ENCODE measurements around the gene HGS. TPM values are rescaled to one million over a fixed set of nuclear protein-coding genes. Genes with fewer than 3 reads are reported as not detected.

HGS gene
- total and polyA plus RNA-seq, 2 of the 4 experiments (the other 2 are of a cell fraction), result 52.5 to 137 TPM

DNA sequence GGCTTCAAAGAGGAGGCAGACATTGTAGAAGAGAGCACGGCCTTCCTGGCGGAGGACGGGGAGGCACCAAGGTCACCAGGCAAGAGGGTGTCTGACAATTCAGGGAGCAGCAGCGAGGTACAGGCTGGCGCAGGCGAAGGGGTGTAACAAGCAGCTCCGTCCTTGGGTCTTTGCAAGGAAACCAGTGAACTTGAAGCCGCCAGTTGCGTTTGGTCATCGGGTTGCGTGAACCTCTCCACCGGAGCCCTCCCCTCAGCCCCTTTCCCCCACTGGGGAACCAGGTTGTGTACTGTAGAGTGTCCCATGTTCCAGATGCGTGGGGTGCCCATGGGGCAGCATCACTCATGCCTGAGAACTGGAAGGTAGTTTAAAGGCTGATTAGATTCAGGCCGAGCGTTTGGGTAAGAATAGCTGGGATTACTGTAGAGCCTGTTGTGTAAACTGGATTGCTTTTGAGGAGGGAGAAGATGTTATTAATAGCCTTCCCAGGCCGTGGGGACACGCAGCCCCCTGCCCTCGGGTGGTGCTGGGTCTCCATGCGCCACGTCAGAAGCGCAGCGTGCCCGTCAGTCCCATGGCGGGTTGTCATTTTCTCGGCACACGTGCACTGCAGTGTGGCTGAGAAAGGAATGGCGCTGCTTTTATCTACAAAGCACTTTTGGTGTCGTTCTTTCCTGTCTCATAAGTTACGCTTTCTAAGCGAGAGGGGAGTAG lies 21.9 kb downstream of the HGS start:
- Histone ChIP-seq H3K27me3 (ENCODE audit: control insufficient read depth, insufficient read depth, low read length) (no peaks in the 10 kb centered on the region), H4K8ac (ENCODE audit: low read depth in 2 of 2, low read length in 2 of 2) (no peak overlapping the region), H3K9me1 (ENCODE audit: insufficient read depth, low read length) (peaks cover 3% of the 10 kb centered on the region; the same call in 1 of the 2 replicates), H3K18ac (ENCODE audit: low read depth, low read length) (no peak overlapping the region), H3K4ac (ENCODE audit: low read depth, low read length) (no peak overlapping the region), H3K79me1 (ENCODE audit: low read depth in 1 of 2, low read length in 2 of 2) (peaks cover 12 to 50% of the 10 kb centered on the region in 2 experiments), H3K27ac (ENCODE audit: insufficient read depth, low read length) (no peak overlapping the region), H3K56ac (ENCODE audit: extremely low read depth, insufficient read depth, low read length) (no peak overlapping the region), H3K23ac (ENCODE audit: low read depth, low read length) (no peak overlapping the region), H3K9ac (ENCODE audit: low read depth, low read length) (no peak overlapping the region), H2BK15ac (ENCODE audit: low read depth, low read length) (no peak overlapping the region), H4K91ac (ENCODE audit: insufficient read depth, low read depth, low read length) (no peak overlapping the region), H2BK120ac (ENCODE audit: low read depth, low read length) (no peak overlapping the region), H4K5ac (ENCODE audit: low read depth, low read length) (no peak overlapping the region), H2BK5ac (ENCODE audit: low read depth, low read length, poor library complexity, severe bottlenecking) (no peak overlapping the region), H3K4me3 (ENCODE audit: insufficient read depth, low read depth, low read length) (no peak overlapping the region), H3K9me3 (ENCODE audit: control insufficient read depth, insufficient read depth, low read length) (no peaks in the 10 kb centered on the region), H3K4me1 (ENCODE audit: control insufficient read depth, insufficient read depth, low read length) (peaks cover 10% of the 10 kb centered on the region), H3K36me3 (ENCODE audit: control insufficient read depth, insufficient read depth, low read length) (peaks cover 27% of the 10 kb centered on the region), H2AK9ac (replicated peaks; ENCODE audit: low read depth, low read length, poor library complexity) (no peak overlapping the region), H2BK20ac (ENCODE audit: low read depth, low read length) (no peak overlapping the region), H2AK5ac (ENCODE audit: low read depth, low read length) (no peak overlapping the region), H3K4me2 (ENCODE audit: low read depth, low read length) (no peak overlapping the region), H3K14ac (replicated peaks; ENCODE audit: low read depth, low read length) (no peak overlapping the region), H2AFZ (replicated peaks; ENCODE audit: low read length, poor library complexity) (peak overlapping the region; percentile 33), H4K20me1 (ENCODE audit: insufficient read depth, low read length) (peaks cover 25% of the 10 kb centered on the region)
- in situ Hi-C loops (cut with MboI; ENCODE audit: low sequenced_read_pairs), result no loop called here
- TF ChIP-seq FOS (IDR thresholded peaks at IDR 0.05; ENCODE audit: low read depth, low read length), result no peak
- TF ChIP-seq MAFK (IDR thresholded peaks at IDR 0.05; ENCODE audit: low read depth, low read length), result no peak
- TF ChIP-seq BHLHE40 (IDR thresholded peaks at IDR 0.05; ENCODE audit: low read depth, low read length), result no peak
- TF ChIP-seq, protein P1, sequence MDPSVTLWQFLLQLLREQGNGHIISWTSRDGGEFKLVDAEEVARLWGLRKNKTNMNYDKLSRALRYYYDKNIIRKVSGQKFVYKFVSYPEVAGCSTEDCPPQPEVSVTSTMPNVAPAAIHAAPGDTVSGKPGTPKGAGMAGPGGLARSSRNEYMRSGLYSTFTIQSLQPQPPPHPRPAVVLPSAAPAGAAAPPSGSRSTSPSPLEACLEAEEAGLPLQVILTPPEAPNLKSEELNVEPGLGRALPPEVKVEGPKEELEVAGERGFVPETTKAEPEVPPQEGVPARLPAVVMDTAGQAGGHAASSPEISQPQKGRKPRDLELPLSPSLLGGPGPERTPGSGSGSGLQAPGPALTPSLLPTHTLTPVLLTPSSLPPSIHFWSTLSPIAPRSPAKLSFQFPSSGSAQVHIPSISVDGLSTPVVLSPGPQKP (IDR thresholded peaks at IDR 0.05; ENCODE audit: borderline replicate concordance, low read depth, low read length), result no peak
- no peak for DNase-seq
- ATAC-seq (ENCODE audit: low read depth), result no peak
- BruUV-seq (replicated peaks), result no TSS peak
- 96% methylated on average over 17 of the region's 30 CpGs; no CpG with 5 or more reads in 1 of the 2 experiments for WGBS, 2 experiments (ENCODE audit: extremely low coverage in 2 of 2, insufficient read length in 1 of 2)
- ChIA-PET POLR2A (ENCODE audit: unreplicated experiment) (no interaction called here), CTCF (no interaction called here)
- dilution Hi-C loops (cut with HindIII; ENCODE audit: low sequenced_read_pairs, unreplicated experiment), result no loop called here
- intact Hi-C loops (cut with micrococcal nuclease), result no loop called here
